Fibroblast of the aortic adventitia (primary cell): ENCODE data around the gene IGIP. TPM values are rescaled to one million over a fixed set of nuclear protein-coding genes. Genes with fewer than 3 reads are reported as not detected.

Source experiments
- DNase-seq: peaks from one replicate; pipeline ENCODE4 v3.0.0-alpha.2; 2010; ENCODE audit warnings: low read depth
- H3K4me3 ChIP-seq: 2 replicates; pipeline ENCODE4 v1.5.1; 2011; ENCODE audit warnings: low read depth, mild to moderate bottlenecking, control low read depth, low read length, moderate library complexity
- CTCF ChIP-seq: IDR thresholded peaks from 2 replicates; pipeline ENCODE4 v1.5.1; 2011; ENCODE audit warnings: mild to moderate bottlenecking, low read length, control low read depth, inconsistent platforms; ENCODE audit not compliant: insufficient read depth
- total RNA-seq: library from RNA; depleted of rRNA; stranded (reverse); fragments of >200 nt; gene quantifications from 2 replicates; pipeline ENCODE4 v1.2.3, GENCODE V29; 2012; ENCODE audit warnings: low replicate concordance

The IGIP gene
- total RNA-seq, 1 donor = 13.7 TPM

- H3K4me3 ChIP-seq = peak overlapping the region; percentile 50
- peak; percentile 59 for DNase-seq
- peak; percentile 42 for TF ChIP-seq CTCF
These were observed 20.2 kb downstream of the IGIP start for GRCh38 chr5:140145818-140146522.

GRCh38 chr5:140146523-140146842 is 20.7 kb downstream of the IGIP start:
- no peak for DNase-seq
- no peak overlapping the region for H3K4me3 ChIP-seq
- TF ChIP-seq CTCF = no peak

- no peak overlapping the region for H3K4me3 ChIP-seq
- no peak for TF ChIP-seq CTCF
- no peak for DNase-seq
These were observed 21.7 kb downstream of the IGIP start for GRCh38 chr5:140147460-140147859.

GRCh38 chr5:140148508-140148907 is 22.8 kb downstream of the IGIP start:
- peak; percentile 13 for TF ChIP-seq CTCF
- H3K4me3 ChIP-seq = no peak overlapping the region
- DNase-seq = no peak

- H3K4me3 ChIP-seq = no peak overlapping the region
- no peak for TF ChIP-seq CTCF
- no peak for DNase-seq
These were observed 24.5 kb downstream of the IGIP start for GRCh38 chr5:140150201-140150600.

GRCh38 chr5:140151144-140152021 is 25.6 kb downstream of the IGIP start:
- TF ChIP-seq CTCF = no peak
- no peak overlapping the region for H3K4me3 ChIP-seq
- DNase-seq = no peak
